GM23248 (cell line): ENCODE results near the gene KYAT1. TPM values are rescaled to one million over a fixed set of nuclear protein-coding genes. Genes with fewer than 3 reads are reported as not detected.
A peak's percentile ranks its signal among the peaks of the same experiment; 100 is the strongest.

Experiments used
- DNase-seq: peaks from one replicate; pipeline ENCODE4 v3.0.0-alpha.2; 2015
- H2AFZ ChIP-seq: fragments of 200-600 bp; sonication (generic); 2 replicates; pipeline ENCODE4 v1.6.1; 2016; ENCODE audit warnings: antibody characterized with exemption
- H3F3A ChIP-seq: fragments of 200-600 bp; sonication (generic); 2 replicates; pipeline ENCODE4 v1.6.1; 2016; ENCODE audit warnings: mild to moderate bottlenecking, antibody characterized with exemption, mixed run types; ENCODE audit not compliant: insufficient read depth
- H3K27ac ChIP-seq: fragments of 200-600 bp; sonication (generic); 2 replicates; pipeline ENCODE4 v1.5.1; 2016; ENCODE audit warnings: mild to moderate bottlenecking
- H3K27me3 ChIP-seq: fragments of 200-600 bp; sonication (generic); replicated peaks from 2 replicates; pipeline ENCODE4 v1.6.1; 2016; ENCODE audit warnings: mild to moderate bottlenecking; ENCODE audit not compliant: insufficient read depth
- H3K36me3 ChIP-seq: fragments of 200-600 bp; sonication (generic); 2 replicates; pipeline ENCODE4 v1.6.1; 2016; ENCODE audit warnings: low read depth, mild to moderate bottlenecking
- H3K4me1 ChIP-seq: fragments of 200-600 bp; sonication (generic); 2 replicates; pipeline ENCODE4 v1.6.1; 2016; ENCODE audit warnings: mild to moderate bottlenecking; ENCODE audit not compliant: insufficient read depth
- H3K4me2 ChIP-seq: fragments of 200-600 bp; sonication (generic); one replicate; pipeline ENCODE4 v1.6.1; 2016; ENCODE audit warnings: mild to moderate bottlenecking; ENCODE audit not compliant: unreplicated experiment
- H3K4me3 ChIP-seq: fragments of 200-600 bp; sonication (generic); 2 replicates; pipeline ENCODE4 v1.5.1; 2016; ENCODE audit warnings: mild to moderate bottlenecking
- H3K79me2 ChIP-seq: fragments of 200-600 bp; sonication (generic); 2 replicates; pipeline ENCODE4 v1.6.1; 2016; ENCODE audit warnings: mild to moderate bottlenecking; ENCODE audit not compliant: insufficient read depth
- H3K9ac ChIP-seq: fragments of 200-600 bp; sonication (generic); 2 replicates; pipeline ENCODE4 v1.6.1; 2016; ENCODE audit warnings: mild to moderate bottlenecking
- H3K9me2 ChIP-seq: fragments of 200-600 bp; sonication (generic); 2 replicates; pipeline ENCODE4 v1.6.1; 2016; ENCODE audit warnings: mixed run types, mild to moderate bottlenecking, moderate library complexity; ENCODE audit not compliant: insufficient read depth
- H3K9me3 ChIP-seq: fragments of 200-600 bp; sonication (generic); one replicate; pipeline ENCODE4 v1.6.1; 2017; ENCODE audit warnings: low read depth
- H4K20me1 ChIP-seq: fragments of 200-600 bp; sonication (generic); 2 replicates; pipeline ENCODE4 v1.6.0; 2016; ENCODE audit not compliant: insufficient read depth
- EZH2 ChIP-seq: fragments of 200-600 bp; sonication (generic); IDR thresholded peaks from 2 replicates; pipeline ENCODE4 v1.6.1; 2018; ENCODE audit warnings: antibody characterized with exemption, mild to moderate bottlenecking; ENCODE audit not compliant: insufficient read depth, poor library complexity, severe bottlenecking
- EZH2phosphoT487 ChIP-seq: fragments of 200-600 bp; sonication (generic); IDR thresholded peaks from 2 replicates; pipeline ENCODE4 v1.6.1; 2018; ENCODE audit warnings: antibody characterized with exemption, moderate library complexity, mild to moderate bottlenecking, low read depth; ENCODE audit not compliant: insufficient read depth
- WGBS, 2 experiments: methylation state at CpG; one replicate each; pipeline ENCODE4 v1.1.6; 2015 to 2017; ENCODE audit warnings: low lambda C conversion rate in 2 of 2, low coverage in 1 of 2; ENCODE audit errors: missing lambda C conversion rate in 2 of 2; 5-methylcytosine and 5-hydroxymethylcytosine counted together
- in situ Hi-C: fragments of 300-500 bp; cut with MboI; formaldehyde crosslinking; loops from 2 replicates; pipeline ENCODE4 v1.15.0; 2020
- polyA plus RNA-seq: library from polyadenylated mRNA; unstranded; fragments of >200 nt; fragmentation: Nextera tagmentation; extraction: Ambion mirVana; gene quantifications from 2 replicates; pipeline ENCODE4 v1.2.1, GENCODE V29; 2016
- total RNA-seq: library from RNA; depleted of rRNA; stranded (reverse); fragments of >200 nt; shearing (Covaris generic); gene quantifications from 2 replicates; pipeline ENCODE4 v1.2.3, GENCODE V29; 2014

The KYAT1 gene
- total and polyA plus RNA-seq, 2 experiments from 2014 or later = 5.1 to 5.5 TPM

DNA sequence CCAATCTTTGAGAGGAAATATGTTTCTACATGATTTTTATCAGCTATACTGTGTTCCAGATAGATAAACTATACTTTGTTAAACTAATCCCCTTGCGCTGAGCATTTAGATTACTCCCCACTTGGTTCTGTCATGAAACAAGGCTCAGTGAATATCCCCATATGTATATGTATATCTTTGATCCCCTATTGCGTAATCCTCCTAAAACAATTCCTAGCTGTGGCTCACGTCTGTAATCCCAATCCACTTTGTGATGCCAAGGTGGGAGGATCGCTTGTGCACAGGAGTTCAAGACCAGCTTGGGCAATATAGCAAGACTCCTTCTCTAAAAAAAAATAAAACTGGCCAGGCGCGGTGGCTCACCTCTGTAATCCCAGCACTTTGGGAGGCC, 41.7 kb upstream of the KYAT1 start:
- Histone ChIP-seq H3K9me3 (no peaks in the 10 kb centered on the region), H3K4me2 (no peak overlapping the region), H4K20me1 (no peaks in the 10 kb centered on the region), H3K4me3 (no peak overlapping the region), H3K79me2 (no peaks in the 10 kb centered on the region), H3F3A (0 out of 2 replicates have a peak, but pooled peaks cover 6% of the 10 kb centered on the region), H3K36me3 (no peaks in the 10 kb centered on the region), H3K9me2 (no peaks in the 10 kb centered on the region), H3K27me3 (no peaks in the 10 kb centered on the region), H3K27ac (no peak overlapping the region), H3K9ac (no peak overlapping the region), H3K4me1 (peaks cover 13% of the 10 kb centered on the region; the same call in 1 of the 2 replicates), H2AFZ (no peak overlapping the region)
- TF ChIP-seq EZH2phosphoT487 = no peak
- TF ChIP-seq EZH2 = no peak
- 92 to 94% methylated on average over 6 of the region's 6 CpGs for WGBS, 2 experiments
- DNase-seq = no peak
- in situ Hi-C loops = no loop called here

DNA sequence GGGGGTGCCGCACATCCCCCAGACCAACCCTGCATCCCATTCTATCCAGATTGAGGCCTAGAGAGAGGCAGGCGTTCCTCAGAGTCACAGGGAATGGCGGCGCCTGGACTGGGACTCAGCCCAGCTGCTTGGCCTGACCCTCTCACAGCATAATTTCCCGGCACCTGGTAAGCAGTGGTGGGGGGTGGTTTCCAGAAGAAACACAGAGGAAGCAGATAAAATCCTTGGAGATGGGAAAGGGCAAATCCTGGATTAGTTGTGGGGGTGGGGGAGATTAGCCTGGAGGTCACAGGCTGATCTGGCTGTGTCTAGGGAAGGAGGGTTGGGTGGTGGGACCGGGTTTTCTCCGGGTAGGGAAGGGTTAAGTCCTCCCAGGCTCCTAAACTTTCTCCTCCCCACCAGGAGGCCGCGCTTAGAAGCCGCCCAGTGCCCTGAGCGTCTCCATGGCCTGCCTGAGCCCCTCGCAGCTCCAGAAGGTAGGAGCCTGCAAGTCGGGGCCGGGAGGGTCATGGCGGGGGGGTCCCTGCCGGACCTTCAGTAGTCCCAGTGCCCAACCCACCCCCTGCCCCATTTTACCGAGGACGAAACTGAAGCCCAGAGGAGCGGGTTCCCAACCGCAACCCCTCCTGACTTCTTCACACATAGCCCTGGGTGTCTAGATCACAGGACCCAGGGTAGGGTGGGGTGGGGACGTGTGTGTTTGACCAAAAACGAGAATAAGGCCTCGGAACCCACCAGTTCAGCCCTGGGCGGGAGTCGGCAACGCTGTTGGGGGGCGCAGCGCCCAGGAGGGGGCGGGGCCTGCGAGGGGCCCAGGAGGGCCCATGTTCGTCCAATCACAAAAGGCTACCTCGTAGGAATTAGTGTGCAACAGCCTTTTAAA, 40.4 kb upstream of the KYAT1 start:
- Histone ChIP-seq H3K27ac (no peak overlapping the region), H3K27me3 (no peaks in the 10 kb centered on the region), H3K4me3 (peak overlapping the region; percentile 66), H3K9me2 (no peaks in the 10 kb centered on the region), H3K9me3 (no peaks in the 10 kb centered on the region), H3K79me2 (no peaks in the 10 kb centered on the region), H3K36me3 (no peaks in the 10 kb centered on the region; the same call in 1 of the 2 replicates), H2AFZ (peak overlapping the region; percentile 80), H3K4me1 (peaks cover 13% of the 10 kb centered on the region), H4K20me1 (no peaks in the 10 kb centered on the region), H3K9ac (peak overlapping the region; percentile 74), H3F3A (peaks cover 10% of the 10 kb centered on the region), H3K4me2 (peak overlapping the region; percentile 29)
- no peak for TF ChIP-seq EZH2phosphoT487
- TF ChIP-seq EZH2 = no peak
- DNase-seq = peak; percentile 79
- in situ Hi-C loops = no loop called here
- WGBS, 2 experiments = 13 to 15% methylated on average over 20 to 32 of the region's 32 CpGs

DNA sequence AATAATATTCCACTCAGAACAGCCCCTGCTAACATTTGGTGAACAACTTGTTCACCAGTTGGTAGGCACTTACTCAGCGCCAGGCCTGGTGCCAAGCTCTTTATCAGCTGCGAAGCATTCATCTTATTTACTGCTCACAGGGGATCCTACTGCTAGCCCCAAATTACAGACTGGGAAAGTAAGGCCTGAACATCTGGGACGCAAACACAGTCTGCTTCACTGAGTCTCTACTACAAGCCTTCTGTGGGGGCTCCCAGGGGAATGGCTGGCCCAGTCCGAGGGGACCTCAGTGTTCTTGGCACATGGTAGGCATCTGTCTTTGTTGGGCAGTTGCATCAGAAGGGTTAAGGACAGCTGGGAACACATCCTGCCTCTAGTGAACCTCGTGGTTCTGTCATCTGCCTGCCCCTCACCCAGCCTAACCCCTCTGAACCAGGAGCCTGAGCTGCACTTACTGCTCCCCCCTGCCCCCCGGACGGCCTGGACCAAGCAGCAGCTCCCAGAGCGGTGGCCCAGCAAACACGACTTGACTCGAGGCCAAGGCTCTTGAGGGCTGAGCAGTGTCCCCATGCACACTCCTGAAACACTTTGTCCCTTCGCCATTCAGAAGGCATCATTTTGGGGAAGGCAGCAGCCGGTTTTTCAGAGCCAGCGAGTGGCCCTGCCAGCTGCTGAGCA, 38.8 kb upstream of the KYAT1 start, which contains the start of gene PHYHD1:
Gene PHYHD1, plus strand, starts transcription at position 602 of the 678 bp plus-strand sequence. CDS start 1,342 bp downstream, outside the sequence.
- Histone ChIP-seq H4K20me1 (no peaks in the 10 kb centered on the region), H3K79me2 (peaks cover 12% of the 10 kb centered on the region; the same call in 1 of the 2 replicates), H3K27me3 (no peaks in the 10 kb centered on the region), H3K9me2 (no peaks in the 10 kb centered on the region), H2AFZ (peak within 1 kb of the TSS; percentile 80), H3K4me2 (peak within 1 kb of the TSS; percentile 34), H3K36me3 (no peaks in the 10 kb centered on the region; the same call in 1 of the 2 replicates), H3K9me3 (no peaks in the 10 kb centered on the region), H3K9ac (peak within 1 kb of the TSS; percentile 74), H3K4me1 (peaks cover 21% of the 10 kb centered on the region), H3K27ac (no peak within 1 kb of the TSS; the same call in 1 of the 2 replicates), H3K4me3 (peak within 1 kb of the TSS; percentile 66), H3F3A (peaks cover 10% of the 10 kb centered on the region)
- no peak for TF ChIP-seq EZH2
- no peak for TF ChIP-seq EZH2phosphoT487
- peak; percentile 88 for DNase-seq
- in situ Hi-C loops = no loop called here
- 18 to 19% methylated on average over 13 of the region's 13 CpGs for WGBS, 2 experiments

DNA sequence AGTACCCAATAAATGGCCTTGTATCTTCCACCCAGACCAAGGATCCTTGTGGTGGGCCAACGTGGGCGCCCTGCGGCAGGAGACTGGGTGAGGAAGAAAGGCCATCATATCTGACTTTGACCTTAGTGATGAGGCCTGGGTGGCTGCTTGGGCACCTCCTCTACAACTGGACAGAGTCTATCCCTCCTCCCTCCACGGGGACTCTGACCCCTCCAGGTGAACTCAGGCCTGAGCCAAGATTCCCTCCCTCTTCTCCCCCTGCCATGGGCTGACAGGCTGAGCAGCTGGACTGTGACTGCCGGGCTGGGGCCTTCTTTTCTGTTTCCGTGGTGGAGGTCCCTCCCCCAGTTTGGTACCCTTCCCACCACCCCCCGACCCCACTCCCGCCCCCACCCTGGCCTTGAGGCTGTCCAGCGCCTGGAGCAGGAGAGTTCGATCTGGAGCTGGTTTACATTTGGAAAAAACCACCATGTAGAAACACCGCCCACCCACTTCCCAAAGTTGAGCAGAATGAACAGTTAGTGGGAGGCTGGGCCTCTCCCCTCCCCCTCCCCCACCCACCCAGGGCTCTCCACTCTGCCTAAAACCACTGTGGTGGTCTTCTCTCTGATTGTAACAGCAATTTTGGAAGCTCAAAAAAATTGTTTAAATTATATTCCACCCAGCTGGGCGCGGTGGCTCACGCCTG, 37.8 kb upstream of the KYAT1 start:
- Histone ChIP-seq H3F3A (peaks cover 10% of the 10 kb centered on the region), H4K20me1 (no peaks in the 10 kb centered on the region), H3K9me3 (no peaks in the 10 kb centered on the region), H3K27ac (no peak overlapping the region), H3K9me2 (no peaks in the 10 kb centered on the region), H3K9ac (no peak overlapping the region), H3K4me3 (no peak overlapping the region), H3K4me1 (peaks cover 21% of the 10 kb centered on the region), H2AFZ (no peak overlapping the region), H3K4me2 (no peak overlapping the region), H3K36me3 (no peaks in the 10 kb centered on the region; the same call in 1 of the 2 replicates), H3K27me3 (no peaks in the 10 kb centered on the region), H3K79me2 (peaks cover 22% of the 10 kb centered on the region)
- TF ChIP-seq EZH2 (no peak), EZH2phosphoT487 (no peak)
- 85 to 94% methylated on average over 7 to 14 of the region's 14 CpGs for WGBS, 2 experiments
- no peak for DNase-seq
- in situ Hi-C loops = no loop called here
